Activated CD4-positive, CD25-positive, alpha-beta regulatory T cell treated with anti-CD3 and anti-CD28 coated beads, Interleukin-2, amount 50 U/mL, for 24 hours (primary cell): Measurements from ENCODE around the gene C16orf87.

Experiments used
- ATAC-seq, 2 donors: fragments of 150-1000 bp; cut with Tn5 transposase; one replicate each; pipeline ENCODE4 v1.10.0; 2021; ENCODE audit warnings: mild to moderate bottlenecking in 1 of 2, moderate library complexity in 1 of 2

C16orf87 gene

DNA sequence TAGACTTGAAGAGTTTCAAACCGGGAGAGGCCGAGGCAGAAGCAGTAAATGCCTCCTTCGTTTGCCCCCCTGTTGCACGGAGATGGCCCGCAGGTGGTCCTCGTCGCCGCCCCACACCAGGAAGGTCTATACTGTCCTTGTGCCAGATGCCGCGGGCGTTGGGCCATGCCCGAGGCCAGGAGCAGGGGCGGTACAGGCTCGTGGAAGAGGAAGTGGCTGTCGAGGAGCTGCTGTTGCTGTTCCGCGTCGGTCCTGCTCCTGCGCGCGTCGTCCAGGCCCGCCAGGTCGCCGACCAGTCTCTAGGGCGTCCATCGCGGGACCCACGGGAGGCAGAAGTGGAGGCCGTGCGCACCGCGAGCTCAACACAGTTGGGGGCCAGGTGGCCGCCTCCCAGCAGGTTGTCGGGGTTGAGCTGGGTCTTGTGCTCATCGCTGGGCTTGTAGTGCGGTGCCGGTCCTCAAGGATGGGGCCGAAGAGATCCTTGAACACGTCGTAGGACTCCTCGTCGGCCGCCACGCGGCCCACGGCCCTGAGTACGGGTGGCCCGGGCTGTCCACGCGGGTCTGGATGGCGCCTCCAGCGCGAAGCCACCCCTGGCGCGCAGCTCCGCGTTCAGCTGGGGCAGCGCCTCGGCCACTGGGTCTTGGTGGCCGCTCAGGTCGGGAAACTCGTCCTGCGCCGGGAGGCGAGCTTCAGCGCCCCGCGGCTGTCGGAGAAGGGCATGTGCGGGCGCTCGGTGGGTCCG, 13.1 kb upstream of the C16orf87 start:
- no peak for ATAC-seq

DNA sequence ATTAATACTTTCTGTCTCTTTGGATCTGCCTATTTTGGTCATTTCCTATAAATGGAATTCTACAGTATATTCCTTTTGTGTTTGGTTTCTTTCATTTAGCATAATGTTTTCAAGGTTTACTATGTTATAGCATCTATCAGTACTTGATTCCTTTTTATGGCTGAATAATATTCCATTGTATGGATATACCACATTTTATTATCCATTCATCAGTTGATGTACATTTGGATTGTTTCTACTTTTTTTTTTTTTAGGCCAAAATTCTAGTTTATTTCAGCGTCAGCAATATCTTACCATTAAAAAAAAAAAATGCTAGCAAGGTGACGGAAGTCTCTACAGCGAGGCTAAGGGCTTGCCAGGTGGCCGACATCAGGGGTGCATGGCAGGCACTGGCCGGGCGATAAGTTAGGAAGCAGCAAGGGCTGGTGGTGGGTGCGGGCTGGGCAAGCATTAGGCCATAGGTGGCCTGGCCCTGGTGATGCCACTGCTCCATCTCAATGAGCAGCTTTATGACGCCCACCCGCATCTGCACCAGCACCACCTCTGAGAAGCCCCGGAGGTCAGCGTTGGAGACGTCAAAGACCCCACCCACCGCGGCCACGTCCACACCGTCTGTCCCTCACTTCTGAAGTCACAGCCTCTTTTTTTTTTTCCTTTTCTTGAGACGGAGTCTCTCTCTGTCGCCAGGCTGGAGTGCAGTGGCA, 11.4 kb upstream of the C16orf87 start:
- no peak for ATAC-seq

DNA sequence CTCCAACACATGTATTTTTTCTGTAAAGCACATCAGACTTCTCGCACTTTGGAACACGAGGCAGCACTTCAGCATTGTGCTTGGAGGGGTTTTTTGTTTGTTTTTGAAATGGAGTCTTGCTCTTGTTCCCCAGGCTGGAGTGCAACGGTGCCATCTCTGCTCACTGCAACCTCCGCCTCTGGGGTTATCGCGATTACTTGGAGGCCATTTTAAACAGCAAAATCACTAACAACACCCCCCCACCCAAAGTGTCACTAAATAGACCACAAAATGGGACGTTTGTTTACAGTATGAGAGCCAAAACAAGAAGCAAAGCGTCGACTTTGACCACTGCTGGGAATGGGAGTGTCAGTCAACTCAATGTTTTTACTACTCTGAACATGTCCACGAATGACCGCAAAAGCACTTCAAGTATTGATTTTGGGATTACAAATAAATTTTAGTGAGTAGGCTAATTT, 9.0 kb upstream of the C16orf87 start:
- no peak for ATAC-seq

DNA sequence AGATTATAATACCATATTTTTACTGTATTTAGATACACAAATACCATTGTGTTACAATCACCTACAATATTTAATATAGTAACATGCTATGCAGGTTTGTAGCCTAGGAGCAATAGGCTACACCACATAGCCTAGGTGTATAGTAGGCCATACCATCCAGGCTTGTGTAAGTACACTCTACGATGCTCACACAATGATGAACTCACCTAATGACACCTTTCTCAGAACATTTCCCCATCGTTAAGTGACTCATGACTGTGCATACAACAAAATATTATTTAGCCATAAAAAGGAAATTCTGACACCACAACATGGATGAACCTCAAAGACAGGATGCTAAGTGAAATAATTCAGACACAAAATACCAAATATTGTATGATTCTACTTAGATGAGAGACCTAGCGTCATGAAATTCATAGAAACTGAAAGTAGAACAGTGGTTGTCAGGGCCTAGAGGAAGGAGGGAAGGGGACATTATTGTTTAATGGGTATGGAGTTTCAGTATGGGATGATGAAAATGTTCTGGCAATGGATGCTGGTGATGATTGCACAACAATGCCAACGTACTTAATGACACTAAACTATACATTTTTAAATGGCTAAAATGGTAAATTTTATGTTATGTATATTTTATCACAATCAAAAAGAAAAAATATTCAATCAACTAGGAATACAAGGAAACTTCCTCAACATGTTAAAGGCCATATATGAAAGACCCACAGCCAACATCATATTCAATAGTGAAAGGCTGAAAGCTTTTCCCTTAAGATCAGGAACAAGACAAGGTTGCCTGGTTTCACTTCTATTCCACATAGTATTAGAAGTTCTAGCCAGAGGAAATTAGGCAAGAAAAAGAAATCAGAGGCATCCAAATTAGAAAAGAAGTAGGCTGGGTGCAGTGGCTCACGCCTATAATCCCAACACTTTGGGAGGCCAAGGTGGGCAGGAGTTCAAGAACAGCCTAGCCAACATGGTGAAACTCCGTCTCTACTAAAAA, 5.9 kb upstream of the C16orf87 start:
- peak; percentile 62 to 66 for ATAC-seq

DNA sequence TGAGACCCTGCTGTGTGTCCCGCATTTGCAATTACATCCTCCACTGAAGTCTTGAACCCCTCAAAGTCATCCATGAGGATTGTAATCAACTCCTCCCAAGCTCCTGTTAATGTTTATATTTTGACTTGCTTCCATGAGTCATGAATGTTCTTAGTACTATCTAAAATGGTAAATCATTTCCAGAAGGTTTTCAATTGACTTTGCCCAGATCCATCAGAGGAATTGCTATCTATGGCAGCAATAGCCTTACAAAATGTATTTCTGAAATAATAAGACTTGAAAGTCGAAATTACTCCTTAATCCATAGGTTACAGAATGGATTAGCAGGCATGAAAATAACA, 2.5 kb upstream of the C16orf87 start:
- no peak for ATAC-seq

DNA sequence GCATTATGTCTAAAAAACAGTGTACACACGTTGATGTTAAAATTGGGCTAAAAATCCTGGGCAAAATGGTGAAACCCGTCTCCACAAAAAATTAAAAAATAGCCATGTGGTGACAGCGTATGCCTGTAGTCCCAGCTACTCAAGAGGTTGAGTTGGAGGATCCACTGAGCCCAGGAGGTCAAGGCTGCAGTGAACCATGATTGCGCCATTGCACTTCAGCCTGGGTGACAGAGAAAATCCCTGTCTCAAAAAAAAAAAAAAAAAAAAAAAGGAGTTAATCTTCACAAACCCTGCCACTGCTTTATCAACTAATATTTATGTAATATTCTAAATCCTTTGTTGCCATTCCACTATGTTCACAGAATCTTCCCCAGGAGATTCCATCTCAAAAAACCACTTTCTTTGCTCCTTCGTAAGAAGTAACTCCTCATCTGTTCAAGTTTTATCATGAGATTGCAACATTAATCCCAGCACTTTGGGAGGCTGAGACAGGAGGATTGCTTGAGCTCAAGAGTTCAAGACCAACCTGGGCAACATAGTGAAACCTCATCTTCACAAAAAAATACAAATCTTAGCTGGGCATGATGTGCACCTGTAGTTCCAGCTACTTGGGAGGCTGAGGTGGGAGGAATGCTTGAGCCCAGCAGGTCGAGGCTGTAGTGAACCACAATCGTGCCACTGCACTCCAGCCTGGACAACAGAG, 1.9 kb upstream of the C16orf87 start:
- ATAC-seq = no peak

DNA sequence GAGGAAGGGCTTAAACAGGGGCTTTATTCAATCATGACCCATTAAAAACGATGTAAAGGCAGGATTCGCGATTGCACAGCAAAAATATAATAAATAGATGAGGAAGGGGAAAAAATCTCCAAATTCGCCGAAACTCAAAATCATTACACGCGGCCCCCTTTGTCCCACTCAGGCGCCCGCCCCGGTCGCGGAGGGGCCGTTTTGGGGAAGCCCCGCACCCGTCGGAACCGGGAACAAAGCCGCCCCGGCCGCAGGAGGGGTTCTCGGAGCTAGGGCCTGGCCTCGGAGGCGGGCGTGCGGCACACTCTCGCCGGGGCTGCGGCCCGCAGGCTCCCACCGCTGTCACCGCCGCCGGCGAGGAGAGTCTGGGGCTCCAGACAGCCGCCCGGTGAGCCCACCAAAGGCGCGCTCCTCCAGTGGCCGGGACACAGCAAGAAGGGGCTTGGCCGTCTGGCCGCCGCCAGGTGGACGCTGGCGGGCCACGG, 521 bp downstream of the C16orf87 start:
- no peak for ATAC-seq

DNA sequence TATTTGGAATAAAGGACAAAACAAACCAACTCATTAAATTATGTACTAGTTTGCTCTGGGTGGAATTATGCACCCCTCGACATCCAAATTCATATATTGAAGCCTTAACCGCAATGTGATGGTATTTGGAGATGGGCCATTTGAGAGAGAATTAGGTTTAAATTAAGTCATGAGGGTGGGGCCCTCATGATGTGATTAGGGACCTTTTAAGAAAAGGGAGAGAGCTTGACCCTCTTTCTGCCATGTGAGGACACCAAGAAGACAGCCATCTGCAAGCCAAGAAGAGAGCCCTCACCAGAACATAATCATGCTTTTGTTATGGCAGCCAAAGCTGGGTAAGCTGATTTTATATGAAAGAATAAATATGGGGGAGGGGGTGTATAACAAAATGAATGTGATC, 2.0 kb downstream of the C16orf87 start:
- ATAC-seq = no peak

DNA sequence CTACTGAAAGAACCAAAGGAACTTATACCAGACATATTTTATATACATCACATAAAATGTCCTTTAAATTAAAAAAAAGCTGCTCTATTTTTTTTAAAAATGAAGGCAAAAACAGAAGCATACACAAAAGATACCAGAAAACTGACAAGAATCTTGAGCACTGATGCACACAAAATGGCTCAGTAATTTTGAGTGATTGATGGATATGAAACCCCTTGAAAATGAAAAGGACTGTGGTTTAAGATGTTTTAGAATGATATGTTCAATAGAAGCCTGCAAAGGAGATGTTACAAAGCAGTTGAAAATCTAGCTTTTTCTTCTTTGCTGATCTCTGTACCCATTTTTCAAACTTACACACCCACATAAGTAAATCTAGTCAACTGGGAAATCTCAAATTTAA, 2.7 kb downstream of the C16orf87 start:
- no peak for ATAC-seq

DNA sequence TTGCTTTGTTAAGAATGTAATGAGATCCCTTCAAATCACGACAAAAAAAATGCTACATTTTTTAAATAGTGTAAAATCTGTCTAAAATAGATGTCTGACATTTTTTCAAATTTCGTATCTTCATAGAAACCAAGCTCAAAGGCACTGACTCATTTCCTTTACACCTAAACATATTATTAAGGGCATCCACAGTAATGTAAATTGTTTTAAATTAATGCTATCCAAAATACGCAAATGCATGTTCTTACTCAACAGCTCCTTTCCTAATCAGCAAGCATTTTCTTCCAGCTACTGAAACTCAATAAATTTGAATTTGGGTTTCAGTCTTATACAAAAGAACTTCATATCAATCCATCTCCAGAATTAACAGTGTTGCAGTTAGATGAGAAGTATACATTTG, 4.3 kb downstream of the C16orf87 start:
- ATAC-seq = no peak

DNA sequence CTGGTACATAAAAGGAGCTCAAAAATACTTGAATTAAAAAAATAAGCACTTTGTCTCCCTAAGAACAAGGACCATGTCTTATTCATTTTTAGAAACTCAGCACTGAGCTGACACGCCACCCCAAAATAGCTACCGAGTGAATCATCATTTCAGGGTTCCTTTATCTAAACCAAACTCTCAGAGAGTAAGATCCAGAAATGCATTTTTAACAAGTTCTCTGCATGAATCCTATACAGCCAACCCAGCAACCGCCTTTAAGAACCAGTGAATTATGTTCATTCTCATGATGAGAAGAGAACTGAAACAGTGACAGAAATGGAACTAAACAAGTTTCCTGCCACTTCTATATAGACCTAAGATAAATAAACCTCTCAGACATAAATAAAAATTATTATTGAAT, 8.7 kb downstream of the C16orf87 start:
- peak; percentile 90 to 93 for ATAC-seq

DNA sequence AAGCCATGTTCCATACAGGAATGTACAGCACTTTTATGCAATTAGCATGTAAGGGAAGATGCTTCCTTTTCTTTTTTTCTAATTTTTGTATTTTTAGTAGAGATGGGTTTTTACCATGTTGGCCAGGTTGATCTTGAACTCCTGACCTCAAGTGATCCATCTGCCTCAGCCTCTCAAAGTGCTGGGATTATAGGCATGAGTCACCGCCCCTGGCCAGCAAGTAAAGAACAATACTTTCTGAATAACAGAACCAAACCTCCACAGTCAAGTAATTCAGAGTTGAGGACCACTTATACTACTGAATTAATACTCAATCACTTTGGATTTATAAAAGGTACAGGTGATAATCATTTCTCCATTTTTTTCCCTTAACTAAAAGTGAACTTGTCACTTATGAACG, 13.0 kb downstream of the C16orf87 start:
- no peak for ATAC-seq

DNA sequence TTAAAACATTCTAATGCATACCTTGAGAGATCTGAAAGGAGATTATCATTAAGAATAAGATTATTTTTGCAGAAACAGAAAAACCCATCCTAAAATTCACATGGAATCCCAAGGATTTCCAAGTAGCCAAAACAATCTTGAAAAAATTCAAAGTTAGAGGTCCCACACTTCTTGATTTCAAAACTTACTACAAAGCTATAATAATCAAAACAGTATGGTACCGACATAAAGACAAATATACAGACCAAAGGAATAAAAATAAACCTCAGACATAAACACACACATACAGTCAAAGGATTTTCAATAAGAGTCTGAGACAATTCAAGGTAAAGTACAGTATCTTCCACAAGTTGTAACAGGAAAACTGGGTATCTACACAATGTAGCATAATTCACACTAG, 16.2 kb downstream of the C16orf87 start:
- ATAC-seq = no peak

DNA sequence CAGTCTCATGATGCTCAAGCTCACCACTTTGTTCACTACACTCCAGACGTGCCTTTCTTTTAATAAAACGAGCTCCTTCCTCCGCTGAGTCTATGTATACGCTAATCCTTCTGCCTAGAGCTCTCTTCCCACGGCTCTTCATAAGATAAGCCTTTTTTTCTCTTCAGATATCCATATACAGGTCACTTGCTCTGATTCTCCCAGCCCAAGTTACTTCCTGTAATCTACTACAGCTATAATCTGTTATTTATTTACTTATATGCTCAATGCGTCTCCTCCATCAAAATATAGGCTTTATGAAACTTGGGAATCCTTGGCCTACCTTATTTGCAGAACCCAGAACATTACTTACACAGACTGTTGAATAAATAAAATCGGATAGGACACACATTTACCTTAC, 17.4 kb downstream of the C16orf87 start:
- ATAC-seq = no peak

DNA sequence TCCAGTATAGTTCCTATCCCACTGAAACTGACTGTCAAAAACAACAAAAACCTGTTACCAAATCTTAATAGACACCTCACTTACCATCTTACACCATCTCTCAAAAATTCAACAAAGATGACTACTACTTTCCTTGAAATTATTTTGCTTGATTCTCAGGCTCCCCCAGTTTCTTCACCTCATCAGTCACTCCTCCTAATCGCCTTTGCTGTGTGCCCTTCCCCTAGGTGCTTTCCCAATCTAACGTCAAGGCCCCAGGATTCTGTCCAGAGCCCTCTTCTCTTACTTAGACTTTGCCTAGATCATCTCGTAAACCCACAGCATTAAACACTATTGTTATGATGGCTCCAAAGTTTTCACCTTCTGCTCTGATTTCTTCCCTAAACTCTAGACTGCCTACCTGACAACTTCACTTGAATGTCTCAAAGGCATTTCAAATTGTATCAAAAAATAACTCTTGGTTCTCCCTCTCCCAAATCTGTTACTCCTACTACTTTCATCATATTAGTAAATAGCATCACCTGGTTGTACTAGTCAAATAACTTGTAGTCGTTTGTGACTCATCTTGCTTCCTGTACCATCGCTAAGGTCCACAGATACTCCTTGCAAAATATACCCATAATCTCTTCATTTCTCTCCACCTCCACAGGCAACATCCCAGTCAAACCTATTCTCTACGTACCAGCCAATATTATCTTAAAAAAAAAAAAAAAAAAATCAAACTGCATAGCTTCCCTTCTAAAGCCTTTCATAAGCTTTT, 18.0 kb downstream of the C16orf87 start:
- peak; percentile 60 to 65 for ATAC-seq

DNA sequence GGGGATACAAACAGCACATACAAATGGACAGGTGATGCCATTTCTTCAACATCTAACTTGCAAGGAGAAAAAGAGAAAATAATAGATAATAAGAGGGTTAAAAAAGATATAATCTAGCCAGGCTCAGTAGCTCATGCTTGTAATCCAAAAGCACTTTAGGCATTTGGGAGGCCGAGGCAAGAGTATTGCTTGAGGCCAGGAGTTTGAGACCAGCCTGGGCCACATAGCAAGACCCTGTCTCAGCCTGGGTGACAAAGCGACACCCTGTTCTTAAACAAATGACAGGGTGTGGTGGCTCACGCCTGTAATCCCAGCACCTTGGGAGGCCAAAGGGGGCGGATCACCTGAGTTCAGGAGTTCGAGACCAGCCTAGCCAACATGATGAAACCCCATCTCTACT, 19.3 kb downstream of the C16orf87 start:
- no peak for ATAC-seq

DNA sequence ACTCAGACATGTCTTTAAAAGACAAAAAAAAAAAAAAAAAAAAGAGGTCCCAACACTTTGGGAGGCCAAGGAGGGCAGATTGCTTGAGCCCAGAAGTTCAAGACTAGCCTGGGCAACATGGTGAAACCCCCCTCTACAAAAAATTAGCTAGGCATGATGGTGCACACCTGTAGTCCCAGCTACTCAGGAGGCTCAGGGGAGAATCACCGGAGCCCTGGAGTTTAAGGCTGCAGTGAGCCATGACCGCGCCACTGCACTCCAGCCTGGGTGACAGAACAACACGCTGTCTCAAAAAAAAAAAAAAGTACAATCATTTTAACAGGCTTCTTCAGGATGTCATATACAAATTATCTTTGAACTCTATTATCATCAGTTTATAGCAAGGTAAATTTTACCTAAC, 22.0 kb downstream of the C16orf87 start:
- no peak for ATAC-seq

DNA sequence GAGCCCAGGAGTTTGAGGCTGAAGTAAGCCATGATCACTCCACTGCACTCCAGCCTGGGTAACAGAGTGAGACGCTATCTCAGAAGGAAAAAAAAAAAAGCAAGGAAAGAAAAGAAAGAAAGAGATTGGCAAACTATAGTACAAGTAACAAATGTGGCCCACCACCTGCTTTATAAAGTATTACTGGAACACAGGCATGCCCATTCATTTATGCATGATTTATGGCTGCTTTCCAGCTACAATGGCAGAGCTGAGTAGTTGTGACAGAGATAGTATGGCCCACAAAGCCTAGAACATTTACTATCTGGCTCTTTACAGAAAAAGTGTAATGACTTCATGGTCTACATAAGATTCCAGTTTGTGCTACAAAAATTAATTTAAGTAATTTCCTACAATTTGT, 23.6 kb downstream of the C16orf87 start:
- ATAC-seq = no peak

DNA sequence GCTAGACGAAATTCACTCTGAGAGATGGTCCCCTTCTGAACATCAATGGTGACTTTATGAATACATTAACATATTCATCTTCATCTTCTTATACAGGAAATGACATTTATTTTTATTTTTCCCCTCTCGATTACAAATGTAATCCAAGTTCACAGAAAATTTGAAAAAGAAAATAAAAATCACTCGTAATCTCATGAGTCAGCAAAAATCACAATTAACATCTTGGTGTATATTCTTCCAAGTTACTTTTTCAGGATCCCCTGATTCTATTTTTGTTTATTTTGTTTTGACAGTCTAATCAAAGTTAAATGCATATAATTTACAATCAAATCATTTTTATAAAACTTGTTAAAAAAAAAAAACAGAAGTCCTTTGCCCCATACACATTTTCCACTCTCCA, 27.6 kb downstream of the C16orf87 start:
- no peak for ATAC-seq

DNA sequence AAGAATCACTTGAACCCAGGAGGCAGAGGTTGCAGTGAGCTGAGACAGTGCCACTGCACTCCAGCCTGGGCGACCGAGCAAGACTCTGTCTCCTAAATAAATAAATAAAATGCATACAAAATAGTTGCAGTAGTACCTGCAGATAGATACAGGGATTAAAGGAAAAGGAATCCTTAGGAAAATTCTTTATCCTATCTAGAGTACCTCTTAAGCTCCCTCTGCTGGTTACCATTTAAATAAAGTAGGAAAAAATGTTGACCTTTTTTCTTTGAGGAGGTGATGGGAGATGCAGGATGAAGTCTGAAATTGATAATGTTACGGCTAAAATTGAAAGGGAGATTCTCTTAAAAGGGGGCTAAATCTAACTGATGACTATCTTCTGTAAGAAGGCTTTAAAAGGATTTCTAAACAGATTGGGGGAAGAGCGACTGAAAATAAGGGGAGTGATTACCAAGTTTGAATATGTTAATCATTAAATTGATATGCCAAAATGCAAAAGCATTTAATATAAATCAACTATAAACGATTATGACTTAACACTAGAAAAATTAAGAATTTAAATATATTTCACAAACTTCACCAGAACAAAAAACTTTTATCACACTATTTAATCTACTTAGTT, 29.4 kb downstream of the C16orf87 start:
- no peak for ATAC-seq

DNA sequence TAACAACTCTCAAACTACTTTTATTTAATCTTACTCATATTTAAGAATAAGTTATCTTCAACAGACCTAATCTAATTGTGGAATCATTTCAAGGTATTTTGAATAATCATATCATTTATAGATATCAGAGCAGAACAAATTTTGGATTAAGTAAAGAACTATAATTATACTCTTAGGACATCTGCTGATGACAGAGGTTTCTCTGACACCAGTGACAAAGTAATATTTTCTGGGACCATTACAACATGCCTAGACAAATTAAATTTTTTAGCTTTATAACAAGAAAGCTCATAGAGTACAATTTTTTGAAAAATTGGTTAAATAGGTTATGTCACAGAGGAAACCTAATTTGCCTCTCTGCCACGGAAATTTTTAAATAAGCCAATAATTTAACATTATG, 30.5 kb downstream of the C16orf87 start:
- ATAC-seq = no peak
